Measurements from ENCODE around the gene FAM3B. TPM values are rescaled to one million over a fixed set of nuclear protein-coding genes. Genes with fewer than 3 reads are reported as not detected.

The FAM3B gene
- total and polyA plus RNA-seq, 5 donors: 0.29 to 0.79 (median 0.58) TPM; not detected in 1

DNA sequence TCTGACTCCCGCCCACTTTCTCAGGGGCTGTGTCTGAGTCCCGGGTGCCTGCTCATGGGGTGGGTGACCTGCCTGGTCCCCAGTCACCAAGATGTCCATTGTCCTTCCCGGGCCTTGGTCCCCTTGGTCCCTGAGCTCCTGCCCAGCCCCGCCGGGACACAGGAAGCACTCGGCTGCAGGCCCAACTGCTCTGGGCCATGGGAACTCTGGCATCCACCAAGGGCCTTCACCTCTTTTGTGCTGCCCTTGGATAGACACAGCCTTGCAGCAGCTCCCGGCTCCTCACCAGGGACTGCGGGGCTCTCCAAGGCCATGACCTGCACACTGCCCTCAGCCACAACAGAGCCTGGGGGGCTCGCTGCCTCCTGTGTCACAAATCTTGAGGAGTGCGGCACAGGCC is 87.4 kb downstream of the FAM3B start:
- H3K27me3 ChIP-seq (ENCODE audit: control insufficient read depth, insufficient read depth): no peaks in the 10 kb centered on the region
- no peaks in the 10 kb centered on the region for H3K4me1 ChIP-seq (ENCODE audit: control insufficient read depth, insufficient read depth, low read length)
- DNase-seq (no peak), ATAC-seq (no peak)
- H3K4me3 ChIP-seq (ENCODE audit: low read length): no peak overlapping the region
- H3K27ac ChIP-seq (ENCODE audit: low read length): no peak overlapping the region
- WGBS: 92% methylated on average over 10 of the region's 10 CpGs
- no peaks in the 10 kb centered on the region for H3K9me3 ChIP-seq (ENCODE audit: control insufficient read depth, low read length)
- intact Hi-C loops (cut with DNase I): no loop called here

DNA sequence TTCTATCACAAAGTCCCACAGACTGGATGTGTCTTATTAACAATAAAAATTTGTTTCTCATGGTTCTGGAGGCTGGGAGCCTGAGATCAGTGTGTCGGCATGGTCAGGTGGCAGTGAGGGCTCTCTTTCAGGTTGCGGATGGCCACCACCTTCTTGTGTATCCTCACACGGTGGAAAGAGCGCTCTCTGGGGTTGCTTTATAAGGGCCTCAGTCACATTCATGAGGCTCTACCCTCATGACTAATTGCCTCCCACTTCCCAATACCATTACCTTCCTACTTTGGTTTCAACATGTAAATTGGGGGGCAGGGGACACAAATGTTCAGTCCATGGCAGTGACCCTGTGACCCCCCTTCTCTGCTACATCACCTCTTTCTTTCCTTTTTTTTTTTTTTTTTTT is 88.7 kb downstream of the FAM3B start:
- ATAC-seq: no peak
- Histone ChIP-seq H3K4me3 (ENCODE audit: low read length) (no peak overlapping the region), H3K9me3 (ENCODE audit: control insufficient read depth, low read length) (no peaks in the 10 kb centered on the region), H3K27me3 (ENCODE audit: control insufficient read depth, insufficient read depth) (no peaks in the 10 kb centered on the region), H3K27ac (ENCODE audit: low read length) (no peak overlapping the region), H3K4me1 (ENCODE audit: control insufficient read depth, insufficient read depth, low read length) (no peaks in the 10 kb centered on the region)
- WGBS: 93% methylated on average over 4 of the region's 4 CpGs
- intact Hi-C loops (cut with DNase I): no loop called here
- no peak for DNase-seq

DNA sequence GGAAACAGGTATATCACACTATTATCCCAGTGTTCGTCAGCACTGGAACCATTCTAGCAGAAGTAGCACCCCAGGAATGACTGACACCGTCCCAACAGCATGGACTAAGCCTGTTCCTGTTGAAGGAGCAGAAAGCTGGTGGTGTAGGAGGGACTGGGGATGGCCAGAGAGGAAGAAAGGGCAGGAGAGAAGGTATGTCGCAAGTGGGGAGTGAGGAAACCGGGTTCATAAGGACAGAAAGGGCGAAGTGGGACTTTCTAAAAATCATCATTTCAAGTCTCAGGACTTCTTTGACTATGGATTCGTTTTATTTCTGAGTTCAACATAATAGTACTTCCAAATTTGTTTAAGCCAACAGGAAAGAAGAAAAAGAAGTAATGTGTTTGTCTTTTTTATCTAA is 89.7 kb downstream of the FAM3B start:
- no peaks in the 10 kb centered on the region for H3K27me3 ChIP-seq (ENCODE audit: control insufficient read depth, insufficient read depth)
- H3K4me1 ChIP-seq (ENCODE audit: control insufficient read depth, insufficient read depth, low read length): no peaks in the 10 kb centered on the region
- no peak overlapping the region for H3K4me3 ChIP-seq (ENCODE audit: low read length)
- DNase-seq (no peak), ATAC-seq (no peak)
- intact Hi-C loops (cut with DNase I): no loop called here
- no peak overlapping the region for H3K27ac ChIP-seq (ENCODE audit: low read length)
- no peaks in the 10 kb centered on the region for H3K9me3 ChIP-seq (ENCODE audit: control insufficient read depth, low read length)
- 79% methylated on average over 6 of the region's 6 CpGs for WGBS

Other genes starting within 250 kb of the FAM3B start
- 10 to 100 TPM; 26.3 to 34.0 (median 27.5) TPM for gene BACE2, start 148.6 kb upstream of the FAM3B start, total RNA-seq
- gene BACE2, start 148.6 kb upstream of the FAM3B start, polyA plus RNA-seq: 11.7 TPM
- 10 to 100 TPM in 2 of 4 donors, 1 to 10 TPM in 2; 5.5 to 13.1 (median 10.6) TPM for gene MX2, start 45.2 kb downstream of the FAM3B start, total RNA-seq
- 6.2 TPM for gene MX2, start 45.2 kb downstream of the FAM3B start, polyA plus RNA-seq
- 10 to 100 TPM; 15.0 to 37.5 (median 18.0) TPM for gene MX1, start 109.4 kb downstream of the FAM3B start, total RNA-seq
- gene MX1, start 109.4 kb downstream of the FAM3B start, polyA plus RNA-seq: 12.7 TPM
- not detected for gene TMPRSS2, start 191.4 kb downstream of the FAM3B start, total RNA-seq
- gene TMPRSS2, start 191.4 kb downstream of the FAM3B start, polyA plus RNA-seq: 0.05 TPM